DMS114 treated with DMSO at 0.1 percent for 48 hours (cell line): ENCODE results near the gene ZNF417.
"Not testable (repeated sequence)": the region's sequence is repeated elsewhere in the genome, so short reads cannot be mapped to it uniquely, and the experiment has no call there.

ENCODE experiments used
- DNase-seq: peaks from one replicate; lab custom pipeline; 2025; ENCODE audit not compliant: unreplicated experiment; lab: John Stamatoyannopoulos, UW

Gene ZNF417

DNA sequence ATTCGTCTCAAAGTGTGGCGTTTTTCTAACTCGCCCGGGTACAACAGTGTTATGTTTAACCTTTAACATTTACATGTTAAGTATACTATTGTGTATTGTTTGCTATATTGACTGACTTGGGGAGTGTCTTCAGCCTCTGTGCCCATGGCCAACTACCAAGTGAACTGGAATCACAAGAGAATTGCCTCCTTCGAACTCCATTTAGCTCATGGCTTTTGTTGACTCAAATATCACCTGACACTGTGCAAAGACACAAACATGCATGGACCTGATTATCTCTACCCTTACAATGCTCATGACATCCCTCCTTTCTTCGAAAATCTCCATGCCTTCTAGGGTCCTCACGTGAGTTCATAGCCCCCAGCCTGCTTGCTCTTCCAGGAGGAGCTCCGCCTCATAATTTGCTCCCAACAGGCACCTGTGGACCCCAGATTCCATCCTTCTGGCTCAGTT, 28.3 kb downstream of the ZNF417 start:
- no peak for DNase-seq

GRCh38 chr19:57887195-57887941, 29.0 kb downstream of the ZNF417 start:
- DNase-seq: no peak

- no peak for DNase-seq
These were observed 30.3 kb downstream of the ZNF417 start for GRCh38 chr19:57886046-57886445.

GRCh38 chr19:57873883-57874799, 42.3 kb downstream of the ZNF417 start:
- not testable (repeated sequence) for DNase-seq

GRCh38 chr19:57872450-57872849, 43.9 kb downstream of the ZNF417 start:
- no peak for DNase-seq

- DNase-seq: no peak
These were observed 46.2 kb downstream of the ZNF417 start for GRCh38 chr19:57870225-57870624.

DNA sequence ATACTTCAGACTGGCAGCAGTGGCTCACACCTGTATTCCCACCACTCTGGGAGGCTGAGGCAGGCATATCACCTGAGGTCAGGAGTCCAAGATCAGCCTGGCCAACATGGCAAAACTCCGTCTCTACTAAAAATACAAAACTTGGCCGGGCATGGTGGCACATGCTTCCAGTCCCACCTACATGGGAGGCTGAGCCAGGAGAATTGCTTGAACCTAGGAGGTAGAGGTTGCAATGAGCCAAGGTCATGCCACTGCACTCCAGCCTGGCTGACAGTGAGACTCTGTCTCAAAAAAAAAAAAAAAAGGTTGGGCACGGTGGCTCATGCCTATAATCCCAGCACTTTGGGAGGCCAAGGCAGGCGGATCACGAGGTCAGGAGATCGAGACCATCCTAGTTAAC, 46.7 kb downstream of the ZNF417 start:
- not testable (repeated sequence) for DNase-seq

GRCh38 chr19:57867868-57868492, 48.4 kb downstream of the ZNF417 start:
- DNase-seq: no peak
